HL-60 (cell line): ENCODE data around the gene PTMA.

Experiments used
- DNase-seq, 2 experiments: peaks; one replicate each; pipeline ENCODE4 v3.0.0-alpha.2; 2010 to 2020; ENCODE audit warnings: low read depth in 1 of 2, low spot score in 1 of 2
- H3K27ac ChIP-seq: fragments of 250-450 bp; sonication (Bioruptor Pico); replicated peaks from 2 replicates; pipeline ENCODE4 v1.5.1; 2020; ENCODE audit warnings: mild to moderate bottlenecking, moderate library complexity
- H3K27me3 ChIP-seq: fragments of 250-450 bp; sonication (Bioruptor Pico); 2 replicates; pipeline ENCODE4 v1.5.1; 2021; ENCODE audit warnings: mild to moderate bottlenecking, moderate library complexity; ENCODE audit not compliant: insufficient read depth, poor library complexity, severe bottlenecking
- H3K4me3 ChIP-seq: replicated peaks from 2 replicates; pipeline ENCODE4 v1.5.1; 2011; ENCODE audit warnings: mild to moderate bottlenecking, control low read depth, low read length; ENCODE audit not compliant: insufficient read depth
- CTCF ChIP-seq: IDR thresholded peaks from one replicate; pipeline ENCODE4 v1.5.1; 2011; ENCODE audit warnings: low read length, control low read depth, inconsistent platforms; ENCODE audit not compliant: insufficient read depth
- GABPA ChIP-seq: IDR thresholded peaks from 2 replicates; pipeline ENCODE4 v1.6.1; 2012; ENCODE audit warnings: low read depth
- POLR2AphosphoS5 ChIP-seq: IDR thresholded peaks from 2 replicates; pipeline ENCODE4 v1.6.1; 2012; ENCODE audit warnings: low read depth
- REST ChIP-seq: IDR thresholded peaks from 2 replicates; pipeline ENCODE4 v1.6.1; 2012; ENCODE audit warnings: low read depth; ENCODE audit not compliant: insufficient replicate concordance
- SPI1 ChIP-seq: IDR thresholded peaks from 2 replicates; pipeline ENCODE4 v1.6.1; 2012; ENCODE audit warnings: low read depth, mild to moderate bottlenecking, borderline replicate concordance

Gene PTMA

GRCh38 chr2:231715499-231715837, 7.1 kb downstream of the PTMA start:
- H3K27ac ChIP-seq: no peak overlapping the region
- H3K4me3 ChIP-seq: no peak overlapping the region
- no peaks in the 10 kb centered on the region for H3K27me3 ChIP-seq
- TF ChIP-seq CTCF (no peak), POLR2AphosphoS5 (no peak), GABPA (no peak), SPI1 (no peak), REST (no peak)
- no peak for DNase-seq

GRCh38 chr2:231715988-231716616, 7.8 kb downstream of the PTMA start:
- no peaks in the 10 kb centered on the region for H3K27me3 ChIP-seq
- no peak overlapping the region for H3K4me3 ChIP-seq
- TF ChIP-seq CTCF: no peak
- TF ChIP-seq REST: no peak
- no peak for TF ChIP-seq GABPA
- no peak for TF ChIP-seq SPI1
- no peak for TF ChIP-seq POLR2AphosphoS5
- DNase-seq: no peak
- H3K27ac ChIP-seq: peak overlapping the region; percentile 15; the same call in 1 of the 2 replicates

- Histone ChIP-seq H3K4me3 (no peak overlapping the region), H3K27ac (peak overlapping the region; percentile 48), H3K27me3 (no peaks in the 10 kb centered on the region)
- TF ChIP-seq CTCF (no peak), GABPA (no peak), POLR2AphosphoS5 (no peak), REST (no peak), SPI1 (no peak)
- no peak for DNase-seq
Measured at GRCh38 chr2:231716666-231717280, 8.4 kb downstream of the PTMA start.
